ENCODE results near the gene WIPI1. TPM values are rescaled to one million over a fixed set of nuclear protein-coding genes. Genes with fewer than 3 reads are reported as not detected.

The WIPI1 gene
- total and polyA plus RNA-seq, 2 of the 13 experiments (the other 11 are each of a cell fraction or from before 2014, with no cell fraction given), result 29.4 to 141 TPM

DNA sequence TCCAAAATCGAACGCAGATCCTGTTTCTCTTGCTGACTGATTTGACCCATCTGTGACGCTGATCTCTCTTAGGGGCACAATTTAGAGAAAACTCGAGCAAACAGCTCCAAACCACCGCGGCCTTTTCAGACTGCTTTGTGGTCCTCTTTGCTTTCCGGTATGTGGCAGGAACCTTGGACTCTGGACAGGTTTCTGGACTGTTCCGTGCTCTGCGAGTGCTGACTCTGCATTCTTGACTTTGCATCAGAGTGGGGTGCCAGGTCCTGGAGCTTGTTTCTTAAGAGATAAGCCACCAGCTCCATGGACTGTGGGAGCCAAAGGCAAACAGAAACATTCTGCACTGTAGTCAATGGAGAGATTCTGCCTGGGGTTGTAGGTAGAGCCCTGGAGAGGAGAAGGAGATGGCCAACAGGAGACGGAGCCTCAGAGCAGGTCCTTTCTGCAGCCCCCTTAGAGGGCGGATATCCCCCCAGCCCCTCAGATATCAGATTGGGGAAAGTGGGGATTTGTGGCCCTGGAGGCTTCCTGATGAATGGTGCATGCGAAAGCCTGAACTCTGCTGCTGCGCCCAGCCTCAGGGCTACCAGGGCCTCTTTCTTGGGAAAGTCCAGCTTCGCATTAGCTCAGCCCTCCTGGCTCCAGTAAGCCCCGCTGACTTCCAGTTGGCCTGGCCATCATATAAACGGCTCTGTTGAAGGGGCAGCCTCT, 65.6 kb downstream of the WIPI1 start (continued):
- TF ChIP-seq ZNF431 (CRISPR knock-in tag; IDR thresholded peaks at IDR 0.05; ENCODE audit: borderline replicate concordance, low read depth) (no peak), ZNF33B (CRISPR knock-in tag; IDR thresholded peaks at IDR 0.05) (no peak), ZFYVE20 (CRISPR knock-in tag; IDR thresholded peaks at IDR 0.05; ENCODE audit: borderline replicate concordance, low read depth) (no peak), RXRA (CRISPR knock-in tag; IDR thresholded peaks at IDR 0.05) (peak; percentile 73), ZBTB20 (CRISPR knock-in tag; IDR thresholded peaks at IDR 0.05; ENCODE audit: borderline replicate concordance, low read depth) (0 out of 2 replicates have a peak, but pooled peaks have one; percentile 15), ZNF367 (CRISPR knock-in tag; IDR thresholded peaks at IDR 0.05; ENCODE audit: borderline replicate concordance) (no peak), ZNF496 (CRISPR knock-in tag; IDR thresholded peaks at IDR 0.05; ENCODE audit: insufficient replicate concordance) (no peak), STAG1 (CRISPR knock-in tag; IDR thresholded peaks at IDR 0.05) (0 out of 2 replicates have a peak, but pooled peaks have one; percentile 8), SP1 (IDR thresholded peaks at IDR 0.05) (no peak), SP1 (CRISPR knock-in tag; IDR thresholded peaks at IDR 0.05) (no peak), ETV6 (CRISPR knock-in tag; conservative IDR thresholded peaks at IDR 0.05) (no peak), ZSCAN29 (CRISPR knock-in tag; conservative IDR thresholded peaks at IDR 0.05) (0 out of 2 replicates have a peak, but pooled peaks have one; percentile 54), TCF12 (IDR thresholded peaks at IDR 0.05) (no peak), TCF12 (CRISPR knock-in tag; IDR thresholded peaks at IDR 0.05) (0 out of 2 replicates have a peak, but pooled peaks have one; percentile 67), MYNN (CRISPR knock-in tag; IDR thresholded peaks at IDR 0.05; ENCODE audit: low read depth) (no peak), ZSCAN12 (CRISPR knock-in tag; IDR thresholded peaks at IDR 0.05) (no peak), RARA (CRISPR knock-in tag; IDR thresholded peaks at IDR 0.05) (peak; percentile 80), DR1 (CRISPR knock-in tag; IDR thresholded peaks at IDR 0.05) (no peak)
- TF ChIP-seq, protein P1, sequence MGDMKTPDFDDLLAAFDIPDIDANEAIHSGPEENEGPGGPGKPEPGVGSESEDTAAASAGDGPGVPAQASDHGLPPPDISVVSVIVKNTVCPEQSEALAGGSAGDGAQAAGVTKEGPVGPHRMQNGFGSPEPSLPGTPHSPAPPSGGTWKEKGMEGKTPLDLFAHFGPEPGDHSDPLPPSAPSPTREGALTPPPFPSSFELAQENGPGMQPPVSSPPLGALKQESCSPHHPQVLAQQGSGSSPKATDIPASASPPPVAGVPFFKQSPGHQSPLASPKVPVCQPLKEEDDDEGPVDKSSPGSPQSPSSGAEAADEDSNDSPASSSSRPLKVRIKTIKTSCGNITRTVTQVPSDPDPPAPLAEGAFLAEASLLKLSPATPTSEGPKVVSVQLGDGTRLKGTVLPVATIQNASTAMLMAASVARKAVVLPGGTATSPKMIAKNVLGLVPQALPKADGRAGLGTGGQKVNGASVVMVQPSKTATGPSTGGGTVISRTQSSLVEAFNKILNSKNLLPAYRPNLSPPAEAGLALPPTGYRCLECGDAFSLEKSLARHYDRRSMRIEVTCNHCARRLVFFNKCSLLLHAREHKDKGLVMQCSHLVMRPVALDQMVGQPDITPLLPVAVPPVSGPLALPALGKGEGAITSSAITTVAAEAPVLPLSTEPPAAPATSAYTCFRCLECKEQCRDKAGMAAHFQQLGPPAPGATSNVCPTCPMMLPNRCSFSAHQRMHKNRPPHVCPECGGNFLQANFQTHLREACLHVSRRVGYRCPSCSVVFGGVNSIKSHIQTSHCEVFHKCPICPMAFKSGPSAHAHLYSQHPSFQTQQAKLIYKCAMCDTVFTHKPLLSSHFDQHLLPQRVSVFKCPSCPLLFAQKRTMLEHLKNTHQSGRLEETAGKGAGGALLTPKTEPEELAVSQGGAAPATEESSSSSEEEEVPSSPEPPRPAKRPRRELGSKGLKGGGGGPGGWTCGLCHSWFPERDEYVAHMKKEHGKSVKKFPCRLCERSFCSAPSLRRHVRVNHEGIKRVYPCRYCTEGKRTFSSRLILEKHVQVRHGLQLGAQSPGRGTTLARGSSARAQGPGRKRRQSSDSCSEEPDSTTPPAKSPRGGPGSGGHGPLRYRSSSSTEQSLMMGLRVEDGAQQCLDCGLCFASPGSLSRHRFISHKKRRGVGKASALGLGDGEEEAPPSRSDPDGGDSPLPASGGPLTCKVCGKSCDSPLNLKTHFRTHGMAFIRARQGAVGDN (CRISPR knock-in tag; IDR thresholded peaks at IDR 0.05), result peak; percentile 77
- TF ChIP-seq, protein P2, sequence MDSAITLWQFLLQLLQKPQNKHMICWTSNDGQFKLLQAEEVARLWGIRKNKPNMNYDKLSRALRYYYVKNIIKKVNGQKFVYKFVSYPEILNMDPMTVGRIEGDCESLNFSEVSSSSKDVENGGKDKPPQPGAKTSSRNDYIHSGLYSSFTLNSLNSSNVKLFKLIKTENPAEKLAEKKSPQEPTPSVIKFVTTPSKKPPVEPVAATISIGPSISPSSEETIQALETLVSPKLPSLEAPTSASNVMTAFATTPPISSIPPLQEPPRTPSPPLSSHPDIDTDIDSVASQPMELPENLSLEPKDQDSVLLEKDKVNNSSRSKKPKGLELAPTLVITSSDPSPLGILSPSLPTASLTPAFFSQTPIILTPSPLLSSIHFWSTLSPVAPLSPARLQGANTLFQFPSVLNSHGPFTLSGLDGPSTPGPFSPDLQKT (CRISPR knock-in tag; IDR thresholded peaks at IDR 0.05; ENCODE audit: borderline replicate concordance), result no peak
- TF ChIP-seq, protein P3, sequence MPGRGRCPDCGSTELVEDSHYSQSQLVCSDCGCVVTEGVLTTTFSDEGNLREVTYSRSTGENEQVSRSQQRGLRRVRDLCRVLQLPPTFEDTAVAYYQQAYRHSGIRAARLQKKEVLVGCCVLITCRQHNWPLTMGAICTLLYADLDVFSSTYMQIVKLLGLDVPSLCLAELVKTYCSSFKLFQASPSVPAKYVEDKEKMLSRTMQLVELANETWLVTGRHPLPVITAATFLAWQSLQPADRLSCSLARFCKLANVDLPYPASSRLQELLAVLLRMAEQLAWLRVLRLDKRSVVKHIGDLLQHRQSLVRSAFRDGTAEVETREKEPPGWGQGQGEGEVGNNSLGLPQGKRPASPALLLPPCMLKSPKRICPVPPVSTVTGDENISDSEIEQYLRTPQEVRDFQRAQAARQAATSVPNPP (CRISPR knock-in tag; IDR thresholded peaks at IDR 0.05), result no peak
- TF ChIP-seq, protein P4, sequence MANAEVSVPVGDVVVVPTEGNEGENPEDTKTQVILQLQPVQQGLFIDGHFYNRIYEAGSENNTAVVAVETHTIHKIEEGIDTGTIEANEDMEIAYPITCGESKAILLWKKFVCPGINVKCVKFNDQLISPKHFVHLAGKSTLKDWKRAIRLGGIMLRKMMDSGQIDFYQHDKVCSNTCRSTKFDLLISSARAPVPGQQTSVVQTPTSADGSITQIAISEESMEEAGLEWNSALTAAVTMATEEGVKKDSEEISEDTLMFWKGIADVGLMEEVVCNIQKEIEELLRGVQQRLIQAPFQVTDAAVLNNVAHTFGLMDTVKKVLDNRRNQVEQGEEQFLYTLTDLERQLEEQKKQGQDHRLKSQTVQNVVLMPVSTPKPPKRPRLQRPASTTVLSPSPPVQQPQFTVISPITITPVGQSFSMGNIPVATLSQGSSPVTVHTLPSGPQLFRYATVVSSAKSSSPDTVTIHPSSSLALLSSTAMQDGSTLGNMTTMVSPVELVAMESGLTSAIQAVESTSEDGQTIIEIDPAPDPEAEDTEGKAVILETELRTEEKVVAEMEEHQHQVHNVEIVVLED (CRISPR knock-in tag; IDR thresholded peaks at IDR 0.05; ENCODE audit: borderline replicate concordance), result no peak

Measured in HepG2 (cell line).